Measurements from ENCODE around the gene ZHX3. TPM values are rescaled to one million over a fixed set of nuclear protein-coding genes. Genes with fewer than 3 reads are reported as not detected.

ZHX3 gene
- total RNA-seq, 1 experiment from 2014 or later: 9.6 TPM

- no peak for ATAC-seq
- no peaks in the 10 kb centered on the region for H3K27me3 Mint-ChIP-seq (ENCODE audit: low read depth)
- POLR2A ChIA-PET: no interaction called here
- H3K4me1 Mint-ChIP-seq: peaks cover 6% of the 10 kb centered on the region
- no peak for DNase-seq (ENCODE audit: low spot score)
- no peak overlapping the region for H3K27ac Mint-ChIP-seq
- H3K9me3 Mint-ChIP-seq: no peaks in the 10 kb centered on the region
- no peak overlapping the region for H3K4me3 Mint-ChIP-seq
- TF ChIP-seq FOXP4 (CRISPR knock-in tag; IDR thresholded peaks at IDR 0.05): no peak
- no peak for TF ChIP-seq OVOL2 (CRISPR knock-in tag; IDR thresholded peaks at IDR 0.05; ENCODE audit: borderline replicate concordance)
- TF ChIP-seq TEAD1 (CRISPR knock-in tag; IDR thresholded peaks at IDR 0.05): no peak
- no peak for TF ChIP-seq RELA (CRISPR knock-in tag; IDR thresholded peaks at IDR 0.05; ENCODE audit: borderline replicate concordance)
- no peak for TF ChIP-seq NFYB (CRISPR knock-in tag; conservative IDR thresholded peaks at IDR 0.05; ENCODE audit: low read depth)
- TF ChIP-seq ARID4B (CRISPR knock-in tag; IDR thresholded peaks at IDR 0.05; ENCODE audit: borderline replicate concordance): no peak
- no peak for TF ChIP-seq RORB (CRISPR knock-in tag; IDR thresholded peaks at IDR 0.05)
- no peak for TF ChIP-seq ATF3 (CRISPR knock-in tag; conservative IDR thresholded peaks at IDR 0.05)
- no peak for TF ChIP-seq ZNF263 (CRISPR knock-in tag; IDR thresholded peaks at IDR 0.05; ENCODE audit: low read depth)
- TF ChIP-seq JAZF1 (CRISPR knock-in tag; IDR thresholded peaks at IDR 0.05): no peak
- TF ChIP-seq CBFB (CRISPR knock-in tag; IDR thresholded peaks at IDR 0.05; ENCODE audit: low read depth): no peak
- TF ChIP-seq KAT7 (CRISPR knock-in tag; IDR thresholded peaks at IDR 0.05; ENCODE audit: borderline replicate concordance): no peak
- TF ChIP-seq SP1 (CRISPR knock-in tag; conservative IDR thresholded peaks at IDR 0.05): no peak
- TF ChIP-seq IRF1 (CRISPR knock-in tag; IDR thresholded peaks at IDR 0.05): no peak
- no peak for TF ChIP-seq JUN (CRISPR knock-in tag; IDR thresholded peaks at IDR 0.05)
- no peak for TF ChIP-seq MYBL2 (CRISPR knock-in tag; IDR thresholded peaks at IDR 0.05)
- TF ChIP-seq ATF1 (CRISPR knock-in tag; IDR thresholded peaks at IDR 0.05): no peak
- TF ChIP-seq SOX15 (CRISPR knock-in tag; IDR thresholded peaks at IDR 0.05): no peak
- no peak for TF ChIP-seq CREM (CRISPR knock-in tag; IDR thresholded peaks at IDR 0.05)
- CTCF ChIA-PET: interaction anchor here (1.3 kb wide), 1 partner anchor 23 kb away, joined by 3 read pairs; no protein-coding TSS in a partner anchor
- H3K36me3 Mint-ChIP-seq: no peaks in the 10 kb centered on the region
These were observed 44.1 kb downstream of the ZHX3 start for GRCh38 chr20:41273445-41273844.

- Mint-ChIP-seq H3K4me3 (no peak overlapping the region), H3K9me3 (no peaks in the 10 kb centered on the region), H3K27ac (no peak overlapping the region), H3K36me3 (no peaks in the 10 kb centered on the region), H3K4me1 (peaks cover 6% of the 10 kb centered on the region), H3K27me3 (ENCODE audit: low read depth) (no peaks in the 10 kb centered on the region)
- no peak for ATAC-seq
- CTCF ChIA-PET: interaction anchor here (2.7 kb wide), 1 partner anchor 22 kb away, joined by 10 read pairs; no protein-coding TSS in a partner anchor
- no peak for TF ChIP-seq ETV6 (CRISPR knock-in tag; IDR thresholded peaks at IDR 0.05)
- no peak for TF ChIP-seq GTF2I (CRISPR knock-in tag; conservative IDR thresholded peaks at IDR 0.05)
- TF ChIP-seq FOXP4 (CRISPR knock-in tag; IDR thresholded peaks at IDR 0.05): no peak
- no peak for TF ChIP-seq ZBTB43 (CRISPR knock-in tag; IDR thresholded peaks at IDR 0.05)
- POLR2A ChIA-PET: no interaction called here
- no peak for DNase-seq (ENCODE audit: low spot score)
These were observed 45.2 kb downstream of the ZHX3 start for GRCh38 chr20:41272339-41272738.

Data from WTC11 (cell line).